Activated CD8-positive, alpha-beta T cell treated with anti-CD3 and anti-CD28 coated beads for 36 hours (primary cell): Measurements from ENCODE around the gene KCNA10. TPM values are rescaled to one million over a fixed set of nuclear protein-coding genes. Genes with fewer than 3 reads are reported as not detected.

Experiments
- ATAC-seq: fragments of 200-7000 bp; cut with Tn5 transposase; one replicate; pipeline ENCODE4 v1.10.0; 2021; ENCODE audit warnings: mild to moderate bottlenecking, moderate library complexity
- CTCF ChIA-PET: fragments of 350-600 bp; sonication (Branson Sonifier 250); formaldehyde crosslinking; loops from one replicate; lab custom pipeline; 2021; ENCODE audit warnings: antibody characterized with exemption; lab: Charles Lee
- POLR2A ChIA-PET: fragments of 350-600 bp; sonication (Branson Sonifier 250); formaldehyde crosslinking; loops from one replicate; lab custom pipeline; 2021; ENCODE audit warnings: antibody characterized with exemption; lab: Charles Lee
- DNase-seq: peaks from one replicate; pipeline ENCODE4 v3.0.0-alpha.2; 2020
- H3K27ac Mint-ChIP-seq: one replicate; pipeline ENCODE4 v1.8.0; 2021; ENCODE audit warnings: mild to moderate bottlenecking, mixed read lengths
- H3K27me3 Mint-ChIP-seq: one replicate; pipeline ENCODE4 v1.8.0; 2021; ENCODE audit warnings: mixed read lengths
- H3K36me3 Mint-ChIP-seq: one replicate; pipeline ENCODE4 v1.8.0; 2021; ENCODE audit warnings: low read depth, mixed read lengths
- H3K4me1 Mint-ChIP-seq: one replicate; pipeline ENCODE4 v1.8.0; 2021; ENCODE audit warnings: low read depth, mixed read lengths
- H3K4me3 Mint-ChIP-seq: one replicate; pipeline ENCODE4 v1.8.0; 2021; ENCODE audit warnings: mild to moderate bottlenecking, moderate library complexity, mixed read lengths
- H3K9me3 Mint-ChIP-seq: one replicate; pipeline ENCODE4 v1.8.0; 2021; ENCODE audit warnings: mixed read lengths
- intact Hi-C: fragments of 100-400 bp; cut with micrococcal nuclease; formaldehyde crosslinking; loops from one replicate; pipeline ENCODE4 v1.10.0; 2022
- total RNA-seq, 2 experiments: library from RNA; stranded (reverse); gene quantifications; one replicate each; pipeline ENCODE4 v1.2.3, GENCODE V29; 2021
- TF ChIP-seq, protein P1 (sequence below): fragments of 200-600 bp; IDR thresholded peaks from one replicate; pipeline ENCODE4 v1.8.0; 2022; ENCODE audit warnings: antibody characterized with exemption, mild to moderate bottlenecking

The KCNA10 gene
- total RNA-seq, 2 experiments from 2014 or later = not detected

GRCh38 chr1:110559157-110559556 is 40.2 kb upstream of the KCNA10 start:
- ATAC-seq (peak; percentile 40), DNase-seq (no peak)
- no peaks in the 10 kb centered on the region for H3K36me3 Mint-ChIP-seq
- H3K4me3 Mint-ChIP-seq = no peak overlapping the region
- ChIA-PET CTCF (interaction anchor here (1.2 to 5.6 kb wide), 2 partner anchors 35 to 222 kb away, joined by 3 to 42 read pairs; no protein-coding TSS in a partner anchor), POLR2A (no interaction called here)
- intact Hi-C loops = loop anchor here (5.0 kb wide), 1 partner anchor 58 kb away; no protein-coding TSS in a partner anchor
- H3K27me3 Mint-ChIP-seq = peaks cover 18% of the 10 kb centered on the region
- H3K9me3 Mint-ChIP-seq = no peaks in the 10 kb centered on the region
- TF ChIP-seq, protein P1, sequence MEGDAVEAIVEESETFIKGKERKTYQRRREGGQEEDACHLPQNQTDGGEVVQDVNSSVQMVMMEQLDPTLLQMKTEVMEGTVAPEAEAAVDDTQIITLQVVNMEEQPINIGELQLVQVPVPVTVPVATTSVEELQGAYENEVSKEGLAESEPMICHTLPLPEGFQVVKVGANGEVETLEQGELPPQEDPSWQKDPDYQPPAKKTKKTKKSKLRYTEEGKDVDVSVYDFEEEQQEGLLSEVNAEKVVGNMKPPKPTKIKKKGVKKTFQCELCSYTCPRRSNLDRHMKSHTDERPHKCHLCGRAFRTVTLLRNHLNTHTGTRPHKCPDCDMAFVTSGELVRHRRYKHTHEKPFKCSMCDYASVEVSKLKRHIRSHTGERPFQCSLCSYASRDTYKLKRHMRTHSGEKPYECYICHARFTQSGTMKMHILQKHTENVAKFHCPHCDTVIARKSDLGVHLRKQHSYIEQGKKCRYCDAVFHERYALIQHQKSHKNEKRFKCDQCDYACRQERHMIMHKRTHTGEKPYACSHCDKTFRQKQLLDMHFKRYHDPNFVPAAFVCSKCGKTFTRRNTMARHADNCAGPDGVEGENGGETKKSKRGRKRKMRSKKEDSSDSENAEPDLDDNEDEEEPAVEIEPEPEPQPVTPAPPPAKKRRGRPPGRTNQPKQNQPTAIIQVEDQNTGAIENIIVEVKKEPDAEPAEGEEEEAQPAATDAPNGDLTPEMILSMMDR = no peak
- no peaks in the 10 kb centered on the region for H3K4me1 Mint-ChIP-seq
- no peak overlapping the region for H3K27ac Mint-ChIP-seq

DNA sequence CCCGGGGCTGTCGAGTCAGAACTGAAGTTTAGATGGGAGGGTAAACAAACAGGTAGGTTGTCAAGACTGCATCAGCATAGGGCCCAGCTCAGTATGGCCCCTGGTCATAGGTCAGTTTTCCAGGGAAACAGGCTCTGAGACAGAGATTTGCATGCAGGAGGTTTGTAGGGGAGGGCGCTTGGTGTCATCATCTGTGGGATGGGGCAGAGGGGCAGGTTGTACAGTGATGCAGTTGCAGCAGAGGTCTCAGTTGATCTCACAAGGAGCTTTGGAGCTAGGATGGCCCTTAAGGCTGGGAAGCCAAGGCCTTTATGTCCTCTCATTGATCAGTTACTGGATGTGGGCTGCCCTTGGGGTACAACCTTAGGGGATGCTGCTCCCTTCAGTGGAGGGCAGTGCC is 38.5 kb upstream of the KCNA10 start:
- ATAC-seq (no peak), DNase-seq (no peak)
- H3K27ac Mint-ChIP-seq = no peak overlapping the region
- H3K27me3 Mint-ChIP-seq = peaks cover 28% of the 10 kb centered on the region
- no peaks in the 10 kb centered on the region for H3K36me3 Mint-ChIP-seq
- no peak overlapping the region for H3K4me3 Mint-ChIP-seq
- H3K4me1 Mint-ChIP-seq = no peaks in the 10 kb centered on the region
- POLR2A ChIA-PET = no interaction called here
- TF ChIP-seq, protein P1 = no peak
- intact Hi-C loops = loop anchor here (5.0 kb wide), 1 partner anchor 60 kb away; no protein-coding TSS in a partner anchor
- CTCF ChIA-PET = interaction anchor here (0.7 to 5.6 kb wide), 9 partner anchors 9 to 224 kb away, joined by 3 to 42 read pairs (median 4); partner anchors contain the start of gene KCNA2
- no peaks in the 10 kb centered on the region for H3K9me3 Mint-ChIP-seq

DNA sequence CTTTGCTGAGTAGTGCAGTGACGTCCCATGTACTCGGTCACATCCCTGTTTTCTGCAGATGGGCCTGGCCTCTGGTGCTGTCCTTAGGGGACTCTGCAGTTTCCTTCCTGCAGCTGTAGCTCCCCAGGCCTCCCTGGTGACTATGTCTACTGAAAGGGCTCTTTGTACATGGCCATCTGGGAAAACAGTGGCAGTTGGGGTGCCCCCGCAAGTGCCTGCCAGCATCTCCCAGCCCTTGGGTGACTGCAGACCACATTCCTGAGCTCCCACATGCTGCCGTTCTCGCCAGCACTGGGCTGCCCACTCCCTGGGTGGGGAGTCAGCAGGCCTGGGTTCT is 37.5 kb upstream of the KCNA10 start:
- peaks cover 28% of the 10 kb centered on the region for H3K27me3 Mint-ChIP-seq
- POLR2A ChIA-PET = no interaction called here

DNA sequence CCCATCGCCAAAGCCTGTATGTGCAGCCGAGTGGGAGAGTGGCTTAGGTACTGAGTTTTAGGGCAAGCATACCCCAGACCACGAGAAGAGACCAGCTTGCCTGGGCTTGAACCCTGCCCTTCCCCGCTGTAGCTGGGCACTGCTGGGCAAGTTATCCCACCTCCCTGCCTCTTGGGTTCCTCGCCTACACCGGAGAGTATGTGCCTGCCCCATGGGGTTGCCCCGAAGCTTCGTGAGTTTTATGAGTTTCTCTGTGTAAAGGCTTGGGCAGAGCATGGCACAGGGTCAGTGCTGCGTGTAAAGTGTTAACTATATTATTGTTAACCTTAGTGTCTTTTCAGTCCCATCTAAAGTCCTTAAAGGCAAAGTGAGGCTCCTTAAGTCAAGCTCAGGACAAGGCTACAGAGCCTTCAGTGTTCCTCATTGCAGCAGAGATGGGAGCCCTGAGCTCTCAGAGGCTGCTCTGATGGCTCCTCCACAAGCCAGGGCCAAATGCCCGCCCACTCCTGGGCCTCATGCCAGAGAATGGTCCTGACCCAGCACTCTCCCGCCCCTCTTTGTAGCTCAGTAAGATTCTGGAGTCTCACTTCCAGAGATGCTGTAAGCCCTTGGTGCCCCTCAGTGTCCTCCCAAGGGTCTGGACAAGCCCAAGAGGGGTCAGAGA is 37.0 kb upstream of the KCNA10 start:
- CTCF ChIA-PET = interaction anchor here (0.6 to 5.6 kb wide), 32 partner anchors 8 to 237 kb away, joined by 3 to 42 read pairs (median 4); no protein-coding TSS in a partner anchor
- no peaks in the 10 kb centered on the region for H3K36me3 Mint-ChIP-seq
- TF ChIP-seq, protein P1 = no peak
- ATAC-seq (no peak), DNase-seq (no peak)
- H3K27me3 Mint-ChIP-seq = peaks cover 28% of the 10 kb centered on the region
- intact Hi-C loops = loop anchor here (5.0 kb wide), 1 partner anchor 61 kb away; no protein-coding TSS in a partner anchor
- no peaks in the 10 kb centered on the region for H3K4me1 Mint-ChIP-seq
- H3K27ac Mint-ChIP-seq = no peak overlapping the region
- no peaks in the 10 kb centered on the region for H3K9me3 Mint-ChIP-seq
- POLR2A ChIA-PET = no interaction called here
- H3K4me3 Mint-ChIP-seq = no peak overlapping the region

More for the DNA sequence above, 37.5 kb upstream of the KCNA10 start:
- Mint-ChIP-seq H3K27ac (no peak overlapping the region), H3K4me3 (no peak overlapping the region), H3K4me1 (no peaks in the 10 kb centered on the region), H3K9me3 (no peaks in the 10 kb centered on the region), H3K36me3 (no peaks in the 10 kb centered on the region)
- DNase-seq = no peak
- TF ChIP-seq, protein P1 = no peak
- no peak for ATAC-seq
- CTCF ChIA-PET = interaction anchor here (0.9 to 5.6 kb wide), 15 partner anchors 8 to 225 kb away, joined by 3 to 42 read pairs (median 5); partner anchors contain the start of gene KCNA2
- intact Hi-C loops = loop anchor here (5.0 kb wide), 1 partner anchor 61 kb away; no protein-coding TSS in a partner anchor
